Transverse colon (tissue), 4 donors: Measurements from ENCODE around the gene SCML1. TPM values are rescaled to one million over a fixed set of nuclear protein-coding genes. Genes with fewer than 3 reads are reported as not detected.

ENCODE experiments used
- DNase-seq: peaks from one replicate; pipeline ENCODE4 v3.0.0-alpha.2; 2019
- H3K27ac ChIP-seq, 4 donors: fragments of 200-600 bp; sonication (generic); 2 replicates each; pipeline ENCODE4 v1.5.1; 2016 to 2018; ENCODE audit warnings: inconsistent platforms in 4 of 4
- H3K27me3 ChIP-seq: fragments of 200-600 bp; sonication (generic); 2 replicates; pipeline ENCODE4 v1.5.1; 2017; ENCODE audit warnings: inconsistent platforms
- H3K36me3 ChIP-seq, 4 donors: fragments of 200-600 bp; sonication (generic); 2 replicates each; pipeline ENCODE4 v1.5.1; 2017 to 2019; ENCODE audit warnings: inconsistent platforms in 4 of 4
- H3K4me1 ChIP-seq, 4 donors: fragments of 200-600 bp; sonication (generic); 2 replicates each; pipeline ENCODE4 v1.5.1; 2017 to 2020; ENCODE audit warnings: inconsistent platforms in 4 of 4
- H3K4me3 ChIP-seq, 4 donors: fragments of 200-600 bp; sonication (generic); 1 replicate in 1 of 4; 2 replicates in 3 of 4; pipeline versions ENCODE4 v1.5.1 to v1.6.1; 2017 to 2019; ENCODE audit warnings: inconsistent platforms in 4 of 4
- H3K9me3 ChIP-seq, 2 donors: fragments of 200-600 bp; sonication (generic); 2 replicates each; pipeline ENCODE4 v1.5.1; 2017 to 2019; ENCODE audit warnings: inconsistent platforms in 2 of 2
- CTCF ChIP-seq, 5 experiments: fragments of 200-600 bp in 3 of 5; fragments of 450-650 bp in 2 of 5; sonication (generic) in 3 of 5; IDR thresholded peaks; 1 replicate in 2 of 5; 2 replicates in 3 of 5; pipeline ENCODE4 v1.5.1; 2016 to 2017; ENCODE audit warnings: antibody characterized with exemption in 5 of 5, inconsistent platforms in 3 of 5, mild to moderate bottlenecking in 2 of 5, moderate library complexity in 1 of 5
- EP300 ChIP-seq: sonication (generic); formaldehyde crosslinking; IDR thresholded peaks from one replicate; pipeline ENCODE4 v1.6.1; 2017; ENCODE audit warnings: antibody characterized with exemption, low read depth
- POLR2A ChIP-seq: fragments of 450-650 bp; IDR thresholded peaks from one replicate; pipeline ENCODE4 v1.6.1; 2016; ENCODE audit warnings: antibody characterized with exemption, mild to moderate bottlenecking, moderate library complexity
- POLR2AphosphoS5 ChIP-seq, 3 donors: sonication (generic); formaldehyde crosslinking; IDR thresholded peaks; one replicate each; pipeline ENCODE4 v1.6.1; 2016; ENCODE audit warnings: antibody characterized with exemption in 3 of 3
- WGBS, 2 donors: methylation state at CpG; one replicate each; pipeline ENCODE4 v1.1.5; 2018; ENCODE audit warnings: low coverage in 1 of 2; 5-methylcytosine and 5-hydroxymethylcytosine counted together
- in situ Hi-C, 4 donors: fragments of 200-750 bp; cut with MboI; loops; one replicate each; pipeline versions ENCODE4 v1.15.0 to v1.15.1; 2017; ENCODE audit warnings: low sequenced_read_pairs in 3 of 4, low pct_ligation_motif_present in 1 of 4, low pct_unique_long_range_greater_than_20kb in 1 of 4
- intact Hi-C: fragments of 100-400 bp; cut with DNase I; formaldehyde crosslinking; loops from one replicate; pipeline ENCODE4 v1.15.1; 2023; ENCODE audit warnings: low total_unique reads
- total RNA-seq, 4 donors: library from RNA; depleted of rRNA; stranded (reverse); fragments of >200 nt; gene quantifications; one replicate each; pipeline ENCODE4 v1.1.0, GENCODE V29; 2016

Gene SCML1
- total RNA-seq, 4 donors from 2014 or later, result 9.7 to 21.1 (median 13.8) TPM

- no peaks in the 10 kb centered on the region for H3K9me3 ChIP-seq
- H3K27ac ChIP-seq, result no peak overlapping the region
- TF ChIP-seq POLR2AphosphoS5 (IDR thresholded peaks at IDR 0.05) (no peak), POLR2A (no peak)
- in situ Hi-C loops, result no loop called here
- intact Hi-C loops, result no loop called here
- no peaks in the 10 kb centered on the region for H3K4me1 ChIP-seq
- no peaks in the 10 kb centered on the region for H3K36me3 ChIP-seq
- no peak for DNase-seq
- H3K27me3 ChIP-seq, result no peaks in the 10 kb centered on the region
- H3K4me3 ChIP-seq, result no peak overlapping the region
- WGBS, 2 donors, result 88% methylated on average over 13 of the region's 13 CpGs; no CpG with 5 or more reads in 1 of the 2 donors
These were observed 64.1 kb downstream of the SCML1 start for GRCh38 chrX:17801431-17801830.

- Histone ChIP-seq H3K27ac (no peak overlapping the region), H3K9me3 (no peaks in the 10 kb centered on the region), H3K4me1 (no peaks in the 10 kb centered on the region), H3K36me3 (no peaks in the 10 kb centered on the region), H3K27me3 (no peaks in the 10 kb centered on the region), H3K4me3 (no peak overlapping the region)
- TF ChIP-seq EP300, result no peak
- TF ChIP-seq CTCF (IDR thresholded peaks at IDR 0.05), result no peak
- no peak for TF ChIP-seq POLR2AphosphoS5 (IDR thresholded peaks at IDR 0.05)
- TF ChIP-seq POLR2A, result no peak
- no peak for DNase-seq
- in situ Hi-C loops (no loop called here), intact Hi-C loops (no loop called here)
- 81% methylated on average over 5 of the region's 7 CpGs; no CpG with 5 or more reads in 1 of the 2 donors for WGBS, 2 donors
These were observed 65.5 kb downstream of the SCML1 start for GRCh38 chrX:17802756-17803155.

- in situ Hi-C loops (no loop called here), intact Hi-C loops (no loop called here)
- WGBS, 2 donors, result 78% methylated on average over 4 of the region's 4 CpGs; no CpG with 5 or more reads in 1 of the 2 donors
- no peak for DNase-seq
- no peaks in the 10 kb centered on the region for H3K4me1 ChIP-seq
- no peaks in the 10 kb centered on the region for H3K27me3 ChIP-seq
- H3K27ac ChIP-seq, result no peak overlapping the region
- H3K36me3 ChIP-seq, result no peaks in the 10 kb centered on the region
- TF ChIP-seq POLR2AphosphoS5 (IDR thresholded peaks at IDR 0.05) (no peak), CTCF (IDR thresholded peaks at IDR 0.05) (no peak), POLR2A (no peak), EP300 (no peak)
- H3K4me3 ChIP-seq, result no peak overlapping the region
- no peaks in the 10 kb centered on the region for H3K9me3 ChIP-seq
These were observed 66.2 kb downstream of the SCML1 start for GRCh38 chrX:17803449-17803848.

Other genes with a start within 250 kb of the SCML1 start
- gene RAI2, start 123.8 kb downstream of the SCML1 start, total RNA-seq, result 10 to 100 TPM in 2 of 4 donors, 1 to 10 TPM in 2; 4.0 to 16.5 (median 11.0) TPM